Parietal lobe (tissue), 1 donor: Measurements from ENCODE around the gene PSMC5. TPM values are rescaled to one million over a fixed set of nuclear protein-coding genes. Genes with fewer than 3 reads are reported as not detected.

Source experiments
- total RNA-seq: library from RNA; depleted of rRNA; stranded (reverse); fragments of >200 nt; gene quantifications from one replicate; pipeline ENCODE4 v1.2.3, GENCODE V29; 2014

PSMC5 gene
- 35.4 TPM for total RNA-seq

DNA sequence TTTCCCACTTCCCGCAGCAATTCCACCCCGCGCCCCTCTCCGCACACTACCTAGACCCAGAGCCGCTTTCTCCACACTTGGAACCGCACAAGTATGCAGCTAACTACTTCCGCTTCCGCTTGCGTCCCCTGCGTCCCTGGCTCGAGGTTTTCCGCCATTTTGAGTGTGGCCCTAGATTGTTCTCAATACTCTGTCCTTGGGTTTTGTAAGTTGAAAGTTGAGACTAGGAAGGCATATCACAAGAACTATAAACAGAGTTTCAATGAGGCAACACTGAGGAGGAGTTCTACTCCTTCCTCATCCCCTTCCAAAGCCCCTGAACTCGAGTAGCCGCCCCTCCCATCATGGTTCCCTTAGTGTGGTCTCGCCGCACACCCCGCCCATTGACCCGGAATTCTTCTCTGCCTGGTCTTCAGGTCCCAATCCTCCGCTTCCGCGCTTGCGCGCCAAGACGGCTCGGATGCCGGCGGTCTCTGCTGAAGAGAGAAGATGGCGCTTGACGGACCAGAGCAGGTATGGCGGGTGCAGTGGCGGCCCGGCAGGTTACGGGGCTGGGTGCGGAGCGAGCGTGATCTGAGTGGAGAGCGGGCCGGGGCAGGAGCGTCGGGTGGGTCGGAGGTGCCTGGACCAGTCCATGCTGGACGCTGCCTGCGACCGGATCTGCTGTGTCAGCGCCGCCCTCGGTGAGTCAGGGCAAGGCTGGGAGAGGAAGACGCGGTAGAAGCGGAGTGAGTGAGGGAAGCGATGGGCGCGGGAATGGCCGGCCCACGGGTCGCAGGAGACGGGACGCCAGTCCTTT, at the start of gene PSMC5, which contains the start of gene FTSJ3:
Gene PSMC5 (plus strand): TSS at position 430 of the 799 bp plus-strand sequence. CDS start 60 bp downstream, at position 490.
Gene FTSJ3 (minus strand): TSS at position 662 of the 799 bp plus-strand sequence. CDS start 761 bp downstream, outside the sequence.

GRCh38 chr17:63842540-63843386, 15.5 kb downstream of the PSMC5 start, which contains the start of gene SMARCD2:
Gene SMARCD2 (minus strand): TSS chr17:63842685. CDS start chr17:63842674, 11 bp downstream.

DNA sequence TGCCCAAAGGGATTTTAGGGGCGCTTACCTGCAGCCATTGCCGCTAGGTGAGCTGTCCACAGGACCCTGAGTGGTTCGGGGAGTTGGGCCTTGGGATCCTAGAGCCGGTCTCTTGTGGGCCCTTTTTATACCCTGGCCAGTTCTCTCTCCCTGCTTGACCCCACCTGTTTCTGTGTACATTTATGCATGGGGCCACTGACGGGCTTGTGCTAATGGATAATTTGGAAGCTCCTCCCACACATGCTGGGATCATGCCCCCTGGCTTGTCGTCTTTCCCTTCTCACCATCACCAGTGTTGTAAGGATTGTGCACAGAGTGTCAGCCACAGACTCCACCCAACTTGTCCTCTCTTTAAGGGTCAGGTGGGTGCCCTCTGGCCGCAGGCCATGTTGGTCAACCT, 46.3 kb downstream of the PSMC5 start, which contains the start of gene CSH2:
Gene CSH2 (minus strand): TSS at position 101 of the 400 bp plus-strand sequence. CDS start 63 bp downstream, at position 38.

Other genes starting within 250 kb of the PSMC5 start
- gene TACO1, start 226.5 kb upstream of the PSMC5 start, total RNA-seq = 7.2 TPM
- gene MAP3K3, start 205.0 kb upstream of the PSMC5 start, total RNA-seq = 45.4 TPM
- gene LIMD2, start 127.3 kb upstream of the PSMC5 start, total RNA-seq = 31.6 TPM
- gene STRADA, start 85.6 kb upstream of the PSMC5 start, total RNA-seq = 64.8 TPM
- 47.0 TPM for gene CCDC47, start 53.8 kb upstream of the PSMC5 start, total RNA-seq
- 155 TPM for gene DDX42, start 53.3 kb upstream of the PSMC5 start, total RNA-seq
- gene FTSJ3, start 232 bp downstream of the PSMC5 start, total RNA-seq = 46.0 TPM
- 16.6 TPM for gene SMARCD2, start 15.3 kb downstream of the PSMC5 start, total RNA-seq
- not detected for gene CSH2, start 46.2 kb downstream of the PSMC5 start, total RNA-seq
- gene GH2, start 54.5 kb downstream of the PSMC5 start, total RNA-seq = not detected
- gene CSH1, start 69.1 kb downstream of the PSMC5 start, total RNA-seq = not detected
- gene CSHL1, start 83.8 kb downstream of the PSMC5 start, total RNA-seq = not detected
- not detected for gene GH1, start 91.4 kb downstream of the PSMC5 start, total RNA-seq
- gene CD79B, start 104.9 kb downstream of the PSMC5 start, total RNA-seq = 0.63 TPM
- not detected for gene SCN4A, start 145.5 kb downstream of the PSMC5 start, total RNA-seq
- gene PRR29, start 170.9 kb downstream of the PSMC5 start, total RNA-seq = 1.9 TPM
- 6.6 TPM for gene ICAM2, start 193.2 kb downstream of the PSMC5 start, total RNA-seq